ENCODE measurements around the gene UGT1A6.

UGT1A6 gene

GRCh38 chr2:233801357-233802131, 108.9 kb downstream of the UGT1A6 start:
- no peak for DNase-seq (ENCODE audit: low spot score)

GRCh38 chr2:233802132-233802815, 109.6 kb downstream of the UGT1A6 start:
- DNase-seq (ENCODE audit: low spot score) = no peak

- no peak for DNase-seq (ENCODE audit: low spot score)
These were observed 110.7 kb downstream of the UGT1A6 start for GRCh38 chr2:233803292-233803911.

- no peak for DNase-seq (ENCODE audit: low spot score)
These were observed 111.3 kb downstream of the UGT1A6 start for GRCh38 chr2:233803994-233804393.

GRCh38 chr2:233807215-233807865, 114.7 kb downstream of the UGT1A6 start:
- no peak for DNase-seq (ENCODE audit: low spot score)

- no peak for DNase-seq (ENCODE audit: low spot score)
These were observed 115.6 kb downstream of the UGT1A6 start for GRCh38 chr2:233807966-233808935.

GRCh38 chr2:233810385-233810784, 117.7 kb downstream of the UGT1A6 start:
- DNase-seq (ENCODE audit: low spot score) = no peak

GRCh38 chr2:233811087-233811486, 118.4 kb downstream of the UGT1A6 start:
- DNase-seq (ENCODE audit: low spot score) = no peak

GRCh38 chr2:233811732-233812131, 119.0 kb downstream of the UGT1A6 start:
- no peak for DNase-seq (ENCODE audit: low spot score)

- DNase-seq (ENCODE audit: low spot score) = no peak
These were observed 120.8 kb downstream of the UGT1A6 start for GRCh38 chr2:233813236-233814055.

- DNase-seq (ENCODE audit: low spot score) = no peak
These were observed 121.6 kb downstream of the UGT1A6 start for GRCh38 chr2:233814056-233814835.

GRCh38 chr2:233815861-233816260, 123.2 kb downstream of the UGT1A6 start:
- DNase-seq (ENCODE audit: low spot score) = no peak

GRCh38 chr2:233816334-233816733, 123.6 kb downstream of the UGT1A6 start:
- no peak for DNase-seq (ENCODE audit: low spot score)

- DNase-seq (ENCODE audit: low spot score) = no peak
These were observed 124.1 kb downstream of the UGT1A6 start for GRCh38 chr2:233816771-233817170.

- DNase-seq (ENCODE audit: low spot score) = no peak
These were observed 124.7 kb downstream of the UGT1A6 start for GRCh38 chr2:233817361-233817911.

GRCh38 chr2:233817995-233818638, 125.4 kb downstream of the UGT1A6 start:
- no peak for DNase-seq (ENCODE audit: low spot score)

- no peak for DNase-seq (ENCODE audit: low spot score)
These were observed 126.2 kb downstream of the UGT1A6 start for GRCh38 chr2:233818639-233819621.

Measured in CD4-positive, alpha-beta T cell treated with Interleukin-15 for 4 hours (primary cell).